ENCODE results near the gene GON7. TPM values are rescaled to one million over a fixed set of nuclear protein-coding genes. Genes with fewer than 3 reads are reported as not detected.
"Not testable (repeated sequence)": the region's sequence is repeated elsewhere in the genome, so short reads cannot be mapped to it uniquely, and the experiment has no call there.

Gene GON7
- total RNA-seq, 1 donor from 2014 or later, result 24.6 TPM

- no peaks in the 10 kb centered on the region for H3K27me3 ChIP-seq
- peak within 1 kb of the TSS; percentile 68 for H3K27ac ChIP-seq
- H3F3A ChIP-seq (ENCODE audit: low read depth), result peaks cover 22% of the 10 kb centered on the region
- H3K4me1 ChIP-seq, result peaks cover 6% of the 10 kb centered on the region
- H3K36me3 Mint-ChIP-seq, result peaks cover 5% of the 10 kb centered on the region
- peak within 1 kb of the TSS; percentile 100 for H2AFZ ChIP-seq (replicated peaks)
- DNase-seq (ENCODE audit: low spot score), result peak; percentile 95
- H3K4me3 ChIP-seq, result peak within 1 kb of the TSS; percentile 100
- H4K20me1 ChIP-seq (ENCODE audit: low read depth), result peaks cover 27% of the 10 kb centered on the region
- no peaks in the 10 kb centered on the region for H3K9me3 Mint-ChIP-seq
- H3K27me3 Mint-ChIP-seq (ENCODE audit: insufficient read depth, low read depth), result peaks cover 2% of the 10 kb centered on the region
- no peaks in the 10 kb centered on the region for H3K9me3 ChIP-seq (ENCODE audit: low read depth)
- H3K4me2 ChIP-seq, result peak within 1 kb of the TSS; percentile 99
- peaks cover 11% of the 10 kb centered on the region for H3K36me3 ChIP-seq
- H3K79me2 ChIP-seq (ENCODE audit: low read depth), result peaks cover 30% of the 10 kb centered on the region
- H3K4me3 Mint-ChIP-seq, result peak within 1 kb of the TSS; percentile 94
- TF ChIP-seq EZH2 (IDR thresholded peaks at IDR 0.05) (no peak), CTCF (IDR thresholded peaks at IDR 0.05) (peak; percentile 55)
- peaks cover 20% of the 10 kb centered on the region for H3K4me1 Mint-ChIP-seq
- peak within 1 kb of the TSS; percentile 91 for H3K9ac ChIP-seq
- H3K27ac Mint-ChIP-seq, result peak within 1 kb of the TSS; percentile 74
Observed at GRCh38 chr14:93184391-93185348, 22.2 kb downstream of the GON7 start, which contains the start of the genes LYSET and MOAP1. Gene LYSET (plus strand): TSS chr14:93185317. CDS start chr14:93185406, 89 bp downstream. Gene MOAP1 (minus strand): TSS chr14:93184897. CDS start chr14:93184242, 655 bp downstream.

- peak overlapping the region; percentile 100 for H3K4me3 ChIP-seq
- Mint-ChIP-seq H3K9me3 (no peaks in the 10 kb centered on the region), H3K4me1 (peaks cover 20% of the 10 kb centered on the region), H3K36me3 (peaks cover 5% of the 10 kb centered on the region), H3K27me3 (ENCODE audit: insufficient read depth, low read depth) (peaks cover 2% of the 10 kb centered on the region), H3K27ac (peak overlapping the region; percentile 74), H3K4me3 (peak overlapping the region; percentile 88)
- no peaks in the 10 kb centered on the region for H3K9me3 ChIP-seq (ENCODE audit: low read depth)
- H3K27ac ChIP-seq, result no peak overlapping the region
- no peak for TF ChIP-seq CTCF (IDR thresholded peaks at IDR 0.05)
- TF ChIP-seq EZH2phosphoT487 (IDR thresholded peaks at IDR 0.05), result no peak
- no peak for TF ChIP-seq EZH2 (IDR thresholded peaks at IDR 0.05)
- H3K4me1 ChIP-seq, result peaks cover 6% of the 10 kb centered on the region
- H4K20me1 ChIP-seq (ENCODE audit: low read depth), result peaks cover 27% of the 10 kb centered on the region
- peaks cover 22% of the 10 kb centered on the region for H3F3A ChIP-seq (ENCODE audit: low read depth)
- H3K36me3 ChIP-seq, result peaks cover 11% of the 10 kb centered on the region
- peak overlapping the region; percentile 100 for H2AFZ ChIP-seq (replicated peaks)
- DNase-seq (ENCODE audit: low spot score), result no peak
- peak overlapping the region; percentile 99 for H3K4me2 ChIP-seq
- H3K79me2 ChIP-seq (ENCODE audit: low read depth), result peaks cover 30% of the 10 kb centered on the region
- no peaks in the 10 kb centered on the region for H3K27me3 ChIP-seq
- peak overlapping the region; percentile 91 for H3K9ac ChIP-seq
Observed at GRCh38 chr14:93183596-93184317, 23.1 kb downstream of the GON7 start.

GRCh38 chr14:93175492-93175891 is 31.4 kb downstream of the GON7 start:
- Mint-ChIP-seq H3K27ac (no peak overlapping the region), H3K36me3 (no peaks in the 10 kb centered on the region), H3K9me3 (no peaks in the 10 kb centered on the region), H3K27me3 (ENCODE audit: insufficient read depth, low read depth) (peaks cover 4% of the 10 kb centered on the region), H3K4me1 (peaks cover 2% of the 10 kb centered on the region), H3K4me3 (no peak overlapping the region)
- H3K9ac ChIP-seq, result no peak overlapping the region
- H4K20me1 ChIP-seq (ENCODE audit: low read depth), result no peaks in the 10 kb centered on the region
- H3F3A ChIP-seq (ENCODE audit: low read depth), result no peaks in the 10 kb centered on the region
- TF ChIP-seq EZH2 (IDR thresholded peaks at IDR 0.05), result no peak
- TF ChIP-seq CTCF (IDR thresholded peaks at IDR 0.05), result no peak
- TF ChIP-seq EZH2phosphoT487 (IDR thresholded peaks at IDR 0.05), result no peak
- no peaks in the 10 kb centered on the region for H3K9me3 ChIP-seq (ENCODE audit: low read depth)
- no peak overlapping the region for H3K4me3 ChIP-seq
- no peak overlapping the region for H2AFZ ChIP-seq (replicated peaks)
- no peaks in the 10 kb centered on the region for H3K36me3 ChIP-seq
- no peaks in the 10 kb centered on the region for H3K79me2 ChIP-seq (ENCODE audit: low read depth)
- no peak overlapping the region for H3K4me2 ChIP-seq
- no peaks in the 10 kb centered on the region for H3K27me3 ChIP-seq
- DNase-seq (ENCODE audit: low spot score), result no peak
- H3K27ac ChIP-seq, result no peak overlapping the region
- H3K4me1 ChIP-seq, result no peaks in the 10 kb centered on the region

- H3K27me3 Mint-ChIP-seq (ENCODE audit: insufficient read depth, low read depth); H3K9me3 Mint-ChIP-seq; H3K79me2 ChIP-seq (ENCODE audit: low read depth); H3K36me3 ChIP-seq; H3K27me3 ChIP-seq; H2AFZ ChIP-seq (replicated peaks); H3K4me2 ChIP-seq; H4K20me1 ChIP-seq (ENCODE audit: low read depth); H3K9ac ChIP-seq; H3K4me1 ChIP-seq; H3F3A ChIP-seq (ENCODE audit: low read depth); H3K4me1 Mint-ChIP-seq; H3K27ac ChIP-seq; DNase-seq (ENCODE audit: low spot score); H3K9me3 ChIP-seq (ENCODE audit: low read depth); H3K36me3 Mint-ChIP-seq; H3K4me3 Mint-ChIP-seq; H3K4me3 ChIP-seq; H3K27ac Mint-ChIP-seq: not testable (repeated sequence)
Observed at GRCh38 chr14:93174731-93175130, 32.1 kb downstream of the GON7 start.
